Sigmoid colon (tissue), 7 donors: ENCODE data around the gene BMERB1. TPM values are rescaled to one million over a fixed set of nuclear protein-coding genes. Genes with fewer than 3 reads are reported as not detected.
A peak's percentile ranks its signal among the peaks of the same experiment; 100 is the strongest.
"Not testable (repeated sequence)": the region's sequence is repeated elsewhere in the genome, so short reads cannot be mapped to it uniquely, and the experiment has no call there.

Experiments used
- DNase-seq: peaks from one replicate; pipeline ENCODE4 v3.0.0-alpha.2; 2019
- H3K27ac ChIP-seq, 4 donors: fragments of 200-600 bp; sonication (generic); one replicate each; pipeline ENCODE4 v1.5.1; 2016 to 2019; ENCODE audit warnings: mild to moderate bottlenecking in 1 of 4
- H3K27me3 ChIP-seq, 3 donors: fragments of 200-600 bp; sonication (generic); one replicate each; pipeline ENCODE4 v1.5.1; 2019; ENCODE audit warnings: mild to moderate bottlenecking in 1 of 3
- H3K36me3 ChIP-seq, 4 donors: fragments of 200-600 bp; sonication (generic); one replicate each; pipeline ENCODE4 v1.5.1; 2016 to 2019
- H3K4me1 ChIP-seq, 4 donors: fragments of 200-600 bp; sonication (generic); one replicate each; pipeline ENCODE4 v1.5.1; 2017 to 2019
- H3K4me3 ChIP-seq, 4 donors: fragments of 200-600 bp; sonication (generic); one replicate each; pipeline ENCODE4 v1.5.1; 2017 to 2019; ENCODE audit warnings: mild to moderate bottlenecking in 2 of 4, moderate library complexity in 1 of 4
- H3K9me3 ChIP-seq, 4 donors: fragments of 200-600 bp in 3 of 4; sonication (generic) in 3 of 4; one replicate each; pipeline versions ENCODE4 v1.5.1 to v1.6.1; 2013 to 2019
- CTCF ChIP-seq, 4 experiments: fragments of 450-650 bp in 3 of 4; fragments of 200-600 bp in 1 of 4; IDR thresholded peaks; one replicate each; pipeline ENCODE4 v1.5.1; 2016 to 2019; ENCODE audit warnings: antibody characterized with exemption in 4 of 4, mild to moderate bottlenecking in 3 of 4, moderate library complexity in 2 of 4
- EP300 ChIP-seq, 4 donors: sonication (generic); formaldehyde crosslinking; IDR thresholded peaks; one replicate each; pipeline ENCODE4 v1.6.1; 2017; ENCODE audit warnings: antibody characterized with exemption in 4 of 4
- POLR2A ChIP-seq, 2 donors: fragments of 450-650 bp; IDR thresholded peaks; one replicate each; pipeline ENCODE4 v1.6.1; 2016; ENCODE audit warnings: antibody characterized with exemption in 2 of 2, mild to moderate bottlenecking in 2 of 2, moderate library complexity in 2 of 2
- POLR2AphosphoS5 ChIP-seq, 4 donors: sonication (generic); formaldehyde crosslinking; IDR thresholded peaks; one replicate each; pipeline ENCODE4 v1.6.1; 2017; ENCODE audit warnings: antibody characterized with exemption in 4 of 4
- WGBS, 2 donors: extraction: QIAGEN DNeasy Blood & Tissue Kit; methylation state at CpG; one replicate each; pipeline ENCODE4 v1.1.7; 2013; 5-methylcytosine and 5-hydroxymethylcytosine counted together
- intact Hi-C: fragments of 100-400 bp; cut with DNase I; formaldehyde crosslinking; loops from one replicate; pipeline ENCODE4 v1.15.1; 2023
- polyA plus RNA-seq, 3 donors: library from polyadenylated mRNA; stranded (reverse); fragments of 200-250 nt; gene quantifications; one replicate each; pipeline ENCODE4 v1.2.3, GENCODE V29; 2013
- total RNA-seq, 4 donors: library from RNA; depleted of rRNA; stranded (reverse); fragments of >200 nt; gene quantifications; one replicate each; pipeline ENCODE4 v1.1.0, GENCODE V29; 2016
- donor health status: healthy with polysubstance abuse.
- donor health status: Bipolar disorder and iron deficiency.
- donor health status: healthy.

The BMERB1 gene
- total and polyA plus RNA-seq, 7 donors = 3.7 to 112 (median 63.4) TPM

- Histone ChIP-seq H3K4me1 (peaks cover 0 to 15% (median 12%) of the 10 kb centered on the region in 4 donors), H3K36me3 (no peaks in the 10 kb centered on the region), H3K9me3 (peaks cover 0 to 4% (median 1%) of the 10 kb centered on the region in 4 donors), H3K27ac (peak overlapping the region in 3 of 4 donors; percentile 32 to 51 (median 48)), H3K27me3 (no peaks in the 10 kb centered on the region), H3K4me3 (no peak overlapping the region)
- 78 to 89% methylated on average over 5 of the region's 5 CpGs for WGBS, 2 donors
- no peak for TF ChIP-seq POLR2A (IDR thresholded peaks at IDR 0.05)
- TF ChIP-seq CTCF (IDR thresholded peaks at IDR 0.05) = no peak
- TF ChIP-seq POLR2AphosphoS5 (IDR thresholded peaks at IDR 0.05) = no peak
- TF ChIP-seq EP300 (IDR thresholded peaks at IDR 0.05) = no peak
- intact Hi-C loops = no loop called here
- no peak for DNase-seq
Measured at GRCh38 chr16:15544405-15544804, 110.0 kb downstream of the BMERB1 start.

GRCh38 chr16:15545544-15545943, 111.2 kb downstream of the BMERB1 start:
- TF ChIP-seq EP300 (IDR thresholded peaks at IDR 0.05) (no peak), POLR2A (IDR thresholded peaks at IDR 0.05) (no peak)
- peaks cover 0 to 4% (median 1%) of the 10 kb centered on the region in 4 donors for H3K9me3 ChIP-seq
- WGBS, 2 donors = 91% methylated on average over 2 of the region's 2 CpGs
- H3K27ac ChIP-seq = no peak overlapping the region
- no peak for DNase-seq
- H3K36me3 ChIP-seq = no peaks in the 10 kb centered on the region
- H3K4me1 ChIP-seq = peaks cover 0 to 18% (median 12%) of the 10 kb centered on the region in 4 donors
- intact Hi-C loops = no loop called here
- H3K4me3 ChIP-seq = no peak overlapping the region
- no peaks in the 10 kb centered on the region for H3K27me3 ChIP-seq

- H3K9me3 ChIP-seq, H3K27ac ChIP-seq, H3K36me3 ChIP-seq, H3K4me3 ChIP-seq, intact Hi-C loops, DNase-seq, H3K27me3 ChIP-seq: not testable (repeated sequence)
- WGBS, 2 donors = 86 to 93% methylated on average over 13 of the region's 13 CpGs
- peaks cover 0 to 25% (median 12%) of the 10 kb centered on the region in 4 donors for H3K4me1 ChIP-seq
Measured at GRCh38 chr16:15547072-15547767, 112.8 kb downstream of the BMERB1 start.

- H3K27ac ChIP-seq = no peak overlapping the region
- H3K4me3 ChIP-seq = no peak overlapping the region
- intact Hi-C loops = no loop called here
- peaks cover 0 to 4% (median under 1%) of the 10 kb centered on the region in 4 donors for H3K9me3 ChIP-seq
- TF ChIP-seq POLR2AphosphoS5 (IDR thresholded peaks at IDR 0.05) = no peak
- no peak for TF ChIP-seq EP300 (IDR thresholded peaks at IDR 0.05)
- H3K4me1 ChIP-seq = peaks cover 0 to 25% (median 12%) of the 10 kb centered on the region in 4 donors
- WGBS, 2 donors = 94 to 96% methylated on average over 6 of the region's 6 CpGs
- no peaks in the 10 kb centered on the region for H3K27me3 ChIP-seq
- no peak for DNase-seq
- no peaks in the 10 kb centered on the region for H3K36me3 ChIP-seq
Measured at GRCh38 chr16:15547768-15548096, 113.3 kb downstream of the BMERB1 start.

GRCh38 chr16:15548482-15548891, 114.1 kb downstream of the BMERB1 start:
- no peaks in the 10 kb centered on the region for H3K27me3 ChIP-seq
- no peak overlapping the region for H3K4me3 ChIP-seq
- 78 to 85% methylated on average over 3 of the region's 3 CpGs for WGBS, 2 donors
- no peak for DNase-seq
- H3K36me3 ChIP-seq = no peaks in the 10 kb centered on the region
- TF ChIP-seq POLR2A (IDR thresholded peaks at IDR 0.05) (no peak), CTCF (IDR thresholded peaks at IDR 0.05) (no peak), EP300 (IDR thresholded peaks at IDR 0.05) (no peak), POLR2AphosphoS5 (IDR thresholded peaks at IDR 0.05) (no peak)
- H3K27ac ChIP-seq = no peak overlapping the region
- H3K4me1 ChIP-seq = peaks cover 0 to 24% (median 12%) of the 10 kb centered on the region in 4 donors
- intact Hi-C loops = no loop called here
- no peaks in the 10 kb centered on the region for H3K9me3 ChIP-seq

- Histone ChIP-seq H3K27ac (no peak overlapping the region), H3K36me3 (peaks cover 0 to 5% (median 0%) of the 10 kb centered on the region in 4 donors), H3K27me3 (no peaks in the 10 kb centered on the region), H3K9me3 (no peaks in the 10 kb centered on the region), H3K4me3 (no peak overlapping the region), H3K4me1 (peaks cover 0 to 10% (median 0%) of the 10 kb centered on the region in 4 donors)
- 85 to 89% methylated on average over 6 of the region's 6 CpGs for WGBS, 2 donors
- TF ChIP-seq POLR2A (IDR thresholded peaks at IDR 0.05) = no peak
- TF ChIP-seq EP300 (IDR thresholded peaks at IDR 0.05) = no peak
- TF ChIP-seq POLR2AphosphoS5 (IDR thresholded peaks at IDR 0.05) = no peak
- no peak for TF ChIP-seq CTCF (IDR thresholded peaks at IDR 0.05)
- DNase-seq = no peak
- intact Hi-C loops = loop anchor here (5.0 kb wide), 1 partner anchor 125 kb away; no protein-coding TSS in a partner anchor
Measured at GRCh38 chr16:15552507-15552906, 118.1 kb downstream of the BMERB1 start.
